A204.1 (cell line): ENCODE results near the gene SASH3.

Experiments
- FAIRE-seq: peaks from 2 replicates; lab custom pipeline; 2012; peaks lifted over from hg19 to GRCh38; lab: Jason Lieb, UNC

SASH3 gene

GRCh38 chrX:129759576-129760061, 20.1 kb upstream of the SASH3 start:
- FAIRE-seq = no peak

- no peak for FAIRE-seq
These were observed 19.6 kb upstream of the SASH3 start for GRCh38 chrX:129760155-129760554.

DNA sequence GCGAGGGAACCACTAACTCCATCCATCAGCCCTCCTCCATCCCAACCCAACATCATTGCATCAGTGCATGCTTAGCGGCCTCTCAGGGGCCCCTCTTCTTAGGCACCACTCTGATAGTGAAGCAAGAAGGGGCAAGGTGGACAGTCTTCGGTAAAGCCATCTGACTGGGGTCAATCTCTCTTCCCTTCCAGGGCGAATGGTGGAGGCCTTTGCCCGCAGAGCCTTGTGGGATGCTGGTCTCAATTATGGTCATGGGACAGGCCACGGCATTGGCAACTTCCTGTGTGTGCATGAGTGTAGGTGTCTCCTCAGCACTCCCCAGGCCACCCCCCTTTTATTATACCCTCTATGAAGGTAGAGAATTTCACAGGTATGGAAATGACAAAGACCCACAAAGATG, 18.8 kb upstream of the SASH3 start:
- no peak for FAIRE-seq

DNA sequence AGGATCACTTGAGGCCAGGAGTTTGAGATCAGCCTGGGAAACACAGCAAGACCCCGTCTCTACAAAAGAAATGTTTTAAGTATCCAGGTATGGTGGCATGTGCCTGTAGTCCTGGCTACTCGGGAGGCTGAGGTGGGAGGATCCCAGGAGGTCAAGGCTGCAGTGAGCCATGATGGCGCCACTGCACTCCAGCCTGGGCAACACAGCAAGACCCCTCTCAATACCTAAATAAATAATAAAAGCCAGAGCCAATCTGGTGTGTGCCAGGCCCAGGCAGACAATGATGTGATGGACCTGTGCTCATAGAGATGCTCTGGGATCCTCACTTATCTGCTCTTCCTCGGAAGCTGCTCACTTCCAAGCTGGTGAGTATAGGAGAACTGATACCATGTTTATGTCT, 18.2 kb upstream of the SASH3 start:
- FAIRE-seq = no peak

GRCh38 chrX:129762448-129762847, 17.3 kb upstream of the SASH3 start:
- FAIRE-seq = no peak

DNA sequence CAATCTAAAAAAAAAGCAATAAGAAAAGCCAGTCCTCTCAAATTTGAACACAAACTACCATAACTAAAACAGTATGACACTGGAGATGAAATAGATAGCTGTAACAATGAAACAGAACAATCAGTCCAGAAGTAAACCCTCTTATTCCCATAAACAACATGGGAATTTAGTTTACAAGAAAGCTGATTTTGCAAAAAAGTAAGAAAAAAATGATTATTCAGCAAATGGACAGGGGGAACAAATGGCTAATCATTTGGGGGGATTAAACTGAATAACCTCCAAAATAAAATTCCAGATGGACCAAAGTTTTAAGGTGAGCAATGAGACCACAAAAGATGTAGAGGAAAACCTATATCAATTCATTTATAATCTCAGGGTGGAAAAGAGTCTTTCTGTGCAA, 16.1 kb upstream of the SASH3 start:
- no peak for FAIRE-seq

DNA sequence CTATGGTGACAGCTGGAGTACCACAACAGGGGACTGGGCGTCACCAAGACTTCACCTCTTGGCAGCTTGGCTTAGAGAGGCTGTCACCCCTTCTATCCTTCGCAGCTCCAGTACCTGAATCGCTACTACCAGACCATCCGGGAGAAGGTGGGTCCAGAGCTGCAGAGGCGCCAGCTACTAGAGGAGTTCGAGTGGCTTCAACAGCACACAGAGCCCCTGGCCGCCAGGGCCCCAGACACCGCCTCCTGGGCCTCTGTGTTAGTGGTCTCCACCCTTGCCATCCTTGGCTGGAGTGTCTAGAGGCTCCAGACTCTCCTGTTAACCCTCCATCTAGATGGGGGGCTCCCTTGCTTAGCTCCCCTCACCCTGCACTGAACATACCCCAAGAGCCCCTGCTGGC, 11.6 kb upstream of the SASH3 start:
- no peak for FAIRE-seq

DNA sequence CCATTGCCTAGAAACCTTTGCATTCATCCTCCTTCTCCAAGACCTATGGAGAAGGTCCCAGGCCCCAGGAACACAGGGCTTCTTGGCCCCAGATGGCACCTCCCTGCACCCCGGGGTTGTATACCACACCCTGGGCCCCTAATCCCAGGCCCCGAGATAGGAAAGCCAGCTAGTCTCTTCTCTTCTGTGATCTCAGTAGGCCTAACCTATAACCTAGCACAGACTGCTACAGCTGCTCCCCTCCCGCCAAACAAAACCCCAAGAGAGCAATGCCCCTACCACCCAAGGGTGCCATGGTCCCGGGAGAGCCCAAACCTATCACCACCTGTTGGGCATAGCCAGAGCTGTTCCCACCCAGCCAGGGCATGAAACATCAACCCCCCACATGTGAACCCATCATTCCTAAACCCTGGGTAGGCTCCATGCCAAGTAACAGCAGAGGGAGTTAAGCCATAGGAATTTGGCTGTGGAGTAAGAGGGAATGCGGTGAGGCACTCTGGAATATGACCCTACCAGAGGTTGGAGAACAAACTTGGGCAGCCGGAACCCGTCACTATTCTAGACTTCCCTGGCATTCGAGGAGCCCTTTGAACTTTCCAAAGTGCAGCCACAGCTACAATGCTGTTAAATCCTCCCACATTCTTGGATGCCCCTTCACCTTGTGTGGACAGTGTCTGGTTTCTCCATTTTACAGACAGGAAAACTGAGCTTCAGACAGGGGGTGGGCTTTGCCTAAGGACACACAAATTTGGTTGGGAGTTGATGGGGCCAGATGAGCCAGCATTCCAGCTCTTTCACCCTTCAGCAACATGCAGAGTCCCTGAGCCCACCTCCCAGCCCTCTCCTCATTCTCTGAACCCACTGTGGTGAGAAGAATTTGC, 10.9 kb upstream of the SASH3 start:
- no peak for FAIRE-seq

DNA sequence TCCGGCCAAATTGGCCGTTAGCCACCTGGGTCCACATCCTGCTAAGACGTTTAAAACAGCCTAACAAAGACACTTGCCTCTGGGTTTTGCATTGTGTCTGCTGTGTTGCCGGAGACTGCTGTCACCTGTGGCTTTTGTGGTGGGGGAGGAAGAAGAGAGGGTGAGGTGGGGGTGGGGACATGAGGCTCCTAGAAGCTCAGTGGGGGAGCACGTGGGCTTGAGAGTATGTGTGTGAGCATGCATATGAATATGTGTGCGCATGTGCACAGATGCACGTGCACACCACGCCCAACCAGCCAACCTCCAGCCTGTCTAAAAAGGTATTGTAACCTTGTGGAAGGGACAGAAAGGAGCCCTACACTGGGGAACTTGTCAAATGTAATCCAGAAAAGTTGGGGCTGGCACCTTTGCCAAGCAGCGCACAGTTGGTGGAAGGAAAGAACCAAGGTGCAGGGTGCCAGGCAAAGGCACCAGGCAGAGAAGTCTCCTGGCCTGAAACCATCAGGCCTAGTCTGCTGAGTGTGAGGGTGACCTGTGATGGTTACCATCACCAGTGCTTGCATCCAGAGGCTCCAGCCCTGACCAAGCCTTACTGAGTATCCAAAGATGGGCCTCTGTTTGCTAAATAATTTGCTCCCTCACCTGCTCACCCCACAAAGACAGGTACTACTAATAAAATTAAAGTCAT, 10.1 kb upstream of the SASH3 start:
- FAIRE-seq = no peak

DNA sequence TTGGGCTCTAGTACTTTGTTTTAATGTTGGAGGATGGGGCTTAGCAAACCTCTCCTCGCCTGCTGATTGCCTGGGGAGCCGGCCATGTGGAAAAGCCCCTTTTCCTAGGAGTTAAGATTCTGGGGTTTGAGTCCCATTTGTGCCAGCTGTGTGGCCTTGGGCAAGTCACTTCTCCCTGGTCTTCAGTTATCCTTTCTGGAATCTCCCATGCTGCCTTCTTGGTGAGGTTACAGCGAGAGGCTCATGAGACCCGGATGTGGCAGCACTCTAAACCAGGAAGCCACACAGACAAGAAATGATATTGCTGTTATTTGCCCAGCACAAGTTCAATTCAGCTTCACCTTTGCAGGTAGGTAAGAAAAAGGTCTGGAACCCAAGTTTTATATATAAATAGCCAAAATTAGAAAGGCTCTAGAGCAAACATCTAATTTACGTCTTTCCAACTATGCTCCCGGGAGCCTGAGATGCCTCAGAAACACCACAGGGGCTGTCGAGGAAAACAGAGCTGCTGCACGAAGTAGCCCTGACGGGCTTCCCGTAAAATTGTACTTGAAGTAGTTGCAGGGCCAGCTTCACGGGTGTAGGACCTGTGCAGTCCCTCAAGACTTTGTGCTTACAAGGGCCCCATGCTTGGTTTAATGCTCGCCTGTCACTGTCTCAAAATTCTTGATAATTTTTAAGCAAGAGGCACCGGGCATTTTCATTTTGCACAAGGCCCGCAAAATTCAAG, 8.3 kb upstream of the SASH3 start:
- FAIRE-seq = no peak

DNA sequence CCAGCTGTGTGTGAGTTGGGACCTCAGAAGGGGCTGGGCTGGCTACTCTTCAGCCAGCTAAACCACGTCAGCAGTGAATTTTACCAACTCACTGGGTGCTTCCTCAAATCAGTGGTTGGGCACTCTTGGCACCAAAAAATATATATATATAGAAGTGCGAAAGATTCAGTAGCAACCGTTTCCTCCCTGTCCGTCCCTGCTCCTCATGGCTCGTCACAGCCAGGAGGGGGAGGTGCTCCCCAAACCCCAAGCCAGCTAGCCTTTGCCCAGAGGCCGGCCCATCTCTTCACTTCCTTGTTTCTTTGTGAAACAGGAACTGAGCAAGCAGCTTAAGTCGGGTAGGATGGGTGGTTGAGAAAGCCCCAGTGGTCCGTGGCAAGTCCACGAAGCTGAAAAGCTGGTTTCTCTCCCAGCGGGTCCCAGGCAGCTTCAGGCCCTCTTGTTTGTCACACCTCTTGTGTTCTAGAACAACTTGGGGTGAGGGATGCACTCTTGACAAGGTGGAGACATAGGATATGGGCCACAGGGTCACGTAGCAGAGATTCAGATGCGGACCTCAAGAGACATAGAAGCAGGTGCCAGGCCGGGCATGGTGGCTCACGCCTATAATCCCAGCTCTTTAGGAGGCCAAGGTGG, 6.8 kb upstream of the SASH3 start:
- no peak for FAIRE-seq

DNA sequence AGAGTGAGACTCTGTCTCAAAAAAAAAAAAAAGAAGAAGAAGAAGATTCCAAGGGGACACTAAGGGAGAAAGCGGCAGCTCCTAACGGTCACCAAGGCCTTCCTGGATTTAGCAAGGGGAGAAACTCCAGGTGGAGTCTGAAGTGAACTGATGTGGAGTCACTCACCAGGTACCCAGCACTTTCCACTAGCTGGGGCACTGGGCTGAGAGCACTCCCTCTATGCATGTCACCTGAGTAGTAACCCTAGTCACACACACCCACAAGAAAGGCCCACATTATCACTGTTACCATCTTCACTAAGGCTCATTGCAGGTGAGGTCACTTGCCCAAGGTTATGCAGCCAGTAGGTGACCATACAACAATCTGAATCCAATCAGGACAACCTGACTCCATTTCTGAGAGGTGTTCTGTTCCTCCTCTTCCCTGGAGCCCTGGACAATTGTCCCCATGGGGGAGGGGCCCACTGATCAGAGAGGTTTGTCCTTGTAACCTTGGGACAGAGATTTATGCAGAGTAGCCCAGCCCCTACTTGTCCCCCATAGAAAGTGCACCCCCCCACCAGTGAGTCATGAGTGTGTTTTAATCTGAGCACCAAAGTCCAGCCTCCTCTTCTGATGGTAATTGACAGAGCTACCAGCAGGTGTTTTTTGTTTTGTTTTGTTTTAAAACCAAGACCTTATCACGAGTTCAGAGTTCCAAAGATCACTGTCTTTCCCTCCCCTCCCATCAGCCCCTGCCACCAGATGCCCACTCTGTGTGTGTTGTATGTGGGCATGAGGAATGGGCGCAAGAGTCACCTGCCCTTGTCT, 5.9 kb upstream of the SASH3 start:
- no peak for FAIRE-seq

DNA sequence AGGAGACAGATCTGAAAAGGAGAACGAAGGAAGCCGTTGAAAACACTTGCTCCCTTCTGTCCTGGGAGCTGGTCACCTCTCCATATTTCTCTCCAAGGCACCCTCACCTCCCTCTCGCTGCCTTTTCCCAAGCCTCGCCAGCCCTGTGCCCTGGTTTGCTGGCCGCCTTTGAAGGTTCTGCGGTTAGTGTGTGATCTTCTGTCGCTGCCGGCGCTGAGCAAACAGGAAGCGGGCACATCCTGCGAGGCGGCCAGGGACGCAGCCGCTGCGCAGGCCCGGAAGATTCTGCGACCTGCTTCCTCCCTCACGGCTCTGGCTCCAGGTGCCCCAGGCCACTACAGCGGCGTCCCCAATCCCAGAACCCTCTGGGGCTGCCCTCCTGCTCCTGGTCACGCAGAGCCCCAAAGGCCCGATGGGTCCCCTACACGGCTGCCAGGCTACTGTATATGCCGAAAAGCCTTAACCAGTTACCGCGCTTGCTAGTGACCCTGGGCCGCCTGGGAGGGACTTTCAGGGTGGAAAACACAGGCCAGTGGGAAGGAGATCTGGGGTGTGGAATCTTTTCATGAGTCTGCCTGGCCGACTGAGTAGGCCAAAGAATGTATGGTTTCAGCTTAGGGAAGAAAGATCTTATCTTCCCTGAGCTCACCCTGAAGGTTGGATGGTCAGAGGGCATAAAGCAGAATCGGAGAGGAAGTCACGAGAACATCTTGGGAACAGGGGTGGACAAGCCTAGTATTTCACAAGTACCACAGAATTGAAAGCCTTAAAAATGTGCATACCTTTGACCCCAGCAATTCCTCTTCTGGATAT, 2.3 kb upstream of the SASH3 start:
- FAIRE-seq = no peak

DNA sequence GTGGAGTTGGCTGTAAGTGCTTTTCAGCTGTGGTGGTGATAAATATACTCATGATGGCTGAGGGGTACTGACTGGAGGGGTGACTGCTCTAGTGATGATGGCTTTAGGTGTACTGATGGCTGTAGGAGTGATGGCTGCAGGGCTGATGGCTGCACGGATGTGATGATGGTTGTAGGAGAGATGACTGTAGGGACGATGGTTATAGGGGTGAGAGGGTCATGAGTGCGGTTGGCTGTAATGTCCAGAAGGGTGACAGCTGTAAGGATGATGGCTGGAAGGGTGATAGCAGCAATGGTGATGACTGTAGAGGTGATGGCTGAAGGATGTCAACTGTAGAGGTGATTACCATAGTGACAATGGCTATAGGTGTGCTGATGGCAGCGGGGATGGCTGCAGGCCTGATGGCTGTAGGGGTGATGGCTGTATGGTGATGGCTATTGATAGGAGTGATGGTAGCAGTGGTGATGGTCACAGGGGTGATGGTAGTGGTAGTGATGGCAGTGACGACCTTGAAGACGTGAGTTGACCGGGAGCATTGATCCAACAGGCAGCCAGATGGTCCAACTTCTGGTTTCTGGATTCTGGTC, 570 bp upstream of the SASH3 start:
- FAIRE-seq = no peak

- FAIRE-seq = no peak
These were observed 824 bp downstream of the SASH3 start for GRCh38 chrX:129780441-129781105.

GRCh38 chrX:129781134-129781672, 1.5 kb downstream of the SASH3 start:
- FAIRE-seq = no peak

DNA sequence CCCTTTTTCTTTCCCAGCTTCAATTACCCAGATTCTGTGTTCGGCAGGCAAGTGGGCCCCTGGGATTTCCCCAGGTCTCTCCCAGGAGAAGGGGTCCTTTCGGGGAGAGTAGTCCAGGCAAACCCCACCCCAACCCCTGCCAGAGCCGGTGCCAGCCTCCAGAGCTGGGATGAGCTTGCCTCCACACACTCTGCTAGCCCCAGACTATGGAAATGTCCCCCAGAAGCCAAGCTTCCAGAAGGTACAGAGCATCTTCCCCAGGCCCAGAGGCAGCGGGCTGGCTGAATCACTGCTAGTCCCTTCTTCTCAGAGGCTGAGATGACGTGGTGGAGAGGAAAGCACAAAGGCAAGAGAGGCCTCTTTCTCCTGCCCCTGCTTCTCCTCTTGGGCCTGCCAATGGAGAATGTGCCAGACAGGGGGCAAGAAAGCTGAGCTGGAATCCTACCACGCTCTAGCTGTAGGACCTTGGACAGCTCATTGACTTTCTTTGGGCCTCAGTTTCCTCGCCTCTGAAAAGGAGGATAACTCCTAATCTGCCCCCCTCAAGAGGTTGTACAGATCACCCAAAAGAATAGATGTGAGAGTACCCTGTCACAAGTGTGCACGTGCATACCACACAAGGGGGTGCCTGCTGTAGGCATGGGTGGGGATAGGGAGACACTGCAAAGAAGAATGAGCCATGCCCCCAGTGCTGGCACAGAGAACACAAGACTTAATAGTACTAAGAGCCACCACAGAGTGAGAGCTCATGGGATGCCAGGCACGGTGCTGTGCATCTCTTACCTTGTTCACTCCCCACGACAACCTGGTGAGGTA, 2.1 kb downstream of the SASH3 start:
- FAIRE-seq = no peak

DNA sequence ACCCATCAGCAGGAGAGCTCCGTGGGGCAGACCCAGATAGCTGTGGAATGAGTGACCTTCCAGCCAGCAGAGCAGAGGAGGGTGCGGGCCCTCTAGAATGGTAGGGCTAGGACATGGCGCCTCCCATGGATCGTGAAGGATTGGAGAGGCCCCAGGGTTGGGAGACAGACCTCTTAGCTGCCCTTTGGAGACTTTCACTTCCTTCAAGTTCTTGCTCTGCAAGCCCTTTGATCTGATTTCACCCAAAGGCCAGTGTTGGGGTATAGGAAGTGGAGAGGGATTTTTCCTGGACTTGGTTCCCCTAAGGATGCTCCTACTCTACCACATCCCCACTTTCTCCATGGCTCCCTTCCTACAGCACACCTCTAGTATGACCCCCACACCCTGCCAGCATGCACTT, 3.0 kb downstream of the SASH3 start:
- FAIRE-seq = no peak

GRCh38 chrX:129783291-129783713, 3.6 kb downstream of the SASH3 start:
- FAIRE-seq = no peak
